Esophagus muscularis mucosa (tissue), 4 donors: ENCODE data around the gene FXYD4.

Experiments
- CTCF ChIP-seq, 3 experiments: fragments of 200-600 bp in 2 of 3; fragments of 450-650 bp in 1 of 3; sonication (generic) in 2 of 3; IDR thresholded peaks; one replicate each; pipeline ENCODE4 v1.5.1; 2017 to 2019; ENCODE audit warnings: antibody characterized with exemption in 3 of 3, mild to moderate bottlenecking in 2 of 3, moderate library complexity in 1 of 3
- EP300 ChIP-seq: sonication (generic); formaldehyde crosslinking; IDR thresholded peaks from one replicate; pipeline ENCODE4 v1.6.1; 2017; ENCODE audit warnings: antibody characterized with exemption
- POLR2A ChIP-seq: fragments of 450-650 bp; IDR thresholded peaks from one replicate; pipeline ENCODE4 v1.6.1; 2017; ENCODE audit warnings: antibody characterized with exemption, moderate library complexity, mild to moderate bottlenecking, low read depth

DNA sequence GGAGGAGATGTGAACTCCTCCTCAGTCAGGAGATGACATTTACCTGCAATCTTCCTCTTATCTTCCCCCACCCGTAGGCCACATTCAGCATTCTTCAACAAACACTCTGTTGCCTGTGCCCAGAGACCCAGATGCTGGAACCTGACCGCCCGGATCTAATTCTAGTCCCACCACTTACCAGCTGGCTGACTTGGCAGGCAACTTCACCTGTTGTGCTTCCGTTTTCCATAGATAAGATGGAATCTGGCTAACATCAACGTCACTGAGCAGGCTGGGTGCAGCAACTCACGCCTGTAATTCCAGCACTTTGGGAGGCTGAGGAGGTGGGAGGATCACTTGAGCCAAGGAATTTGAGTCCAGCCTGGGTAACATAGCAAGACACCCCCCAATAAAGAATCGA lies 21.3 kb upstream of the FXYD4 start:
- no peak for TF ChIP-seq CTCF (IDR thresholded peaks at IDR 0.05)
- no peak for TF ChIP-seq POLR2A
- no peak for TF ChIP-seq EP300
